Vagina (tissue), 2 donors: ENCODE measurements around the gene TRIM37.

Experiments used
- POLR2A ChIP-seq, 2 donors: fragments of 450-650 bp; IDR thresholded peaks; one replicate each; pipeline ENCODE4 v1.6.1; 2017; ENCODE audit warnings: antibody characterized with exemption in 2 of 2, mild to moderate bottlenecking in 2 of 2, moderate library complexity in 2 of 2
- TF ChIP-seq, protein P1 (sequence below), 3 experiments: fragments of 450-650 bp in 2 of 3; fragments of 200-600 bp in 1 of 3; sonication (generic) in 1 of 3; IDR thresholded peaks; one replicate each; pipeline ENCODE4 v1.5.1; 2017 to 2019; ENCODE audit warnings: antibody characterized with exemption in 3 of 3, mild to moderate bottlenecking in 2 of 3, moderate library complexity in 2 of 3

DNA sequence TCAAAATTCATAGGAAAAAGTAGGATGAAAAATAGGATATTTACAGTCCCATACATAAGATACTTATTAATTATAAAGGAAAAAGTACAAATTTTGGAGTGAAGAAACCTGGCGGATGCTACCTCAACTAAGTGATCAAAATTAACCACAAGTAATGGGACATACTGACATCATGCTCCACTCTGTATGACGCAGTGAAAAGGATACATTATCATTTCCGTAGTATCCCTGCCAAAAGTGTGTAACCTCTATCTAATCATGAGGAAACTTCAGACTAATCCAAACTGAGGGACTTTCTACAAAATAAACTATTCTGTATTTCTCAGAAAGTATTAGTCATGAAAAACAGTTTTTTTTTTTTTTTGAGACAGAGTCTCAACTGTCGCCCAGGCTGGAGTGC, 60.5 kb downstream of the TRIM37 start:
- TF ChIP-seq, protein P1, sequence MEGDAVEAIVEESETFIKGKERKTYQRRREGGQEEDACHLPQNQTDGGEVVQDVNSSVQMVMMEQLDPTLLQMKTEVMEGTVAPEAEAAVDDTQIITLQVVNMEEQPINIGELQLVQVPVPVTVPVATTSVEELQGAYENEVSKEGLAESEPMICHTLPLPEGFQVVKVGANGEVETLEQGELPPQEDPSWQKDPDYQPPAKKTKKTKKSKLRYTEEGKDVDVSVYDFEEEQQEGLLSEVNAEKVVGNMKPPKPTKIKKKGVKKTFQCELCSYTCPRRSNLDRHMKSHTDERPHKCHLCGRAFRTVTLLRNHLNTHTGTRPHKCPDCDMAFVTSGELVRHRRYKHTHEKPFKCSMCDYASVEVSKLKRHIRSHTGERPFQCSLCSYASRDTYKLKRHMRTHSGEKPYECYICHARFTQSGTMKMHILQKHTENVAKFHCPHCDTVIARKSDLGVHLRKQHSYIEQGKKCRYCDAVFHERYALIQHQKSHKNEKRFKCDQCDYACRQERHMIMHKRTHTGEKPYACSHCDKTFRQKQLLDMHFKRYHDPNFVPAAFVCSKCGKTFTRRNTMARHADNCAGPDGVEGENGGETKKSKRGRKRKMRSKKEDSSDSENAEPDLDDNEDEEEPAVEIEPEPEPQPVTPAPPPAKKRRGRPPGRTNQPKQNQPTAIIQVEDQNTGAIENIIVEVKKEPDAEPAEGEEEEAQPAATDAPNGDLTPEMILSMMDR (IDR thresholded peaks at IDR 0.05) = no peak
- no peak for TF ChIP-seq POLR2A (IDR thresholded peaks at IDR 0.05)
